ENCODE results near the gene LAMB2. TPM values are rescaled to one million over a fixed set of nuclear protein-coding genes. Genes with fewer than 3 reads are reported as not detected.

LAMB2 gene
- total and polyA plus RNA-seq, 2 of the 8 experiments (the other 6 are each of a cell fraction or from before 2014, with no cell fraction given), result 112 to 153 TPM

DNA sequence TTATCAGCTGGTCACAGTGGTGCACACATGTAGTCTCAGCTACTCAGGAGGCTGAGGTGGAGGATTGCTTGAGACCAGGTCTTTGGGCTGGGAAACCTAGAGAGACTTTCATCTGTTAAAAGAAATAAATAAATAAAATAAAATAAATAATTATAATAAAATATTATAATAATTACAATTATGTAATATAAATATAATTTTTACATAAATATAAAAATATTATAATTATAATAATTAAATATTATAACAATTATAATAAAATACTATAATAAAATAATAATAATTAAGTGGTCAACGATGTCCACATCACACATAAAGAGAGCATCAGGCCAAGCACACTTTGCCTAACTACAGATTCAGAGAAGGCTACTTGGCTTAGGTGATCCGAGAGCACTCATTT is 53.6 kb downstream of the LAMB2 start (continued):
- TF ChIP-seq, protein P1, sequence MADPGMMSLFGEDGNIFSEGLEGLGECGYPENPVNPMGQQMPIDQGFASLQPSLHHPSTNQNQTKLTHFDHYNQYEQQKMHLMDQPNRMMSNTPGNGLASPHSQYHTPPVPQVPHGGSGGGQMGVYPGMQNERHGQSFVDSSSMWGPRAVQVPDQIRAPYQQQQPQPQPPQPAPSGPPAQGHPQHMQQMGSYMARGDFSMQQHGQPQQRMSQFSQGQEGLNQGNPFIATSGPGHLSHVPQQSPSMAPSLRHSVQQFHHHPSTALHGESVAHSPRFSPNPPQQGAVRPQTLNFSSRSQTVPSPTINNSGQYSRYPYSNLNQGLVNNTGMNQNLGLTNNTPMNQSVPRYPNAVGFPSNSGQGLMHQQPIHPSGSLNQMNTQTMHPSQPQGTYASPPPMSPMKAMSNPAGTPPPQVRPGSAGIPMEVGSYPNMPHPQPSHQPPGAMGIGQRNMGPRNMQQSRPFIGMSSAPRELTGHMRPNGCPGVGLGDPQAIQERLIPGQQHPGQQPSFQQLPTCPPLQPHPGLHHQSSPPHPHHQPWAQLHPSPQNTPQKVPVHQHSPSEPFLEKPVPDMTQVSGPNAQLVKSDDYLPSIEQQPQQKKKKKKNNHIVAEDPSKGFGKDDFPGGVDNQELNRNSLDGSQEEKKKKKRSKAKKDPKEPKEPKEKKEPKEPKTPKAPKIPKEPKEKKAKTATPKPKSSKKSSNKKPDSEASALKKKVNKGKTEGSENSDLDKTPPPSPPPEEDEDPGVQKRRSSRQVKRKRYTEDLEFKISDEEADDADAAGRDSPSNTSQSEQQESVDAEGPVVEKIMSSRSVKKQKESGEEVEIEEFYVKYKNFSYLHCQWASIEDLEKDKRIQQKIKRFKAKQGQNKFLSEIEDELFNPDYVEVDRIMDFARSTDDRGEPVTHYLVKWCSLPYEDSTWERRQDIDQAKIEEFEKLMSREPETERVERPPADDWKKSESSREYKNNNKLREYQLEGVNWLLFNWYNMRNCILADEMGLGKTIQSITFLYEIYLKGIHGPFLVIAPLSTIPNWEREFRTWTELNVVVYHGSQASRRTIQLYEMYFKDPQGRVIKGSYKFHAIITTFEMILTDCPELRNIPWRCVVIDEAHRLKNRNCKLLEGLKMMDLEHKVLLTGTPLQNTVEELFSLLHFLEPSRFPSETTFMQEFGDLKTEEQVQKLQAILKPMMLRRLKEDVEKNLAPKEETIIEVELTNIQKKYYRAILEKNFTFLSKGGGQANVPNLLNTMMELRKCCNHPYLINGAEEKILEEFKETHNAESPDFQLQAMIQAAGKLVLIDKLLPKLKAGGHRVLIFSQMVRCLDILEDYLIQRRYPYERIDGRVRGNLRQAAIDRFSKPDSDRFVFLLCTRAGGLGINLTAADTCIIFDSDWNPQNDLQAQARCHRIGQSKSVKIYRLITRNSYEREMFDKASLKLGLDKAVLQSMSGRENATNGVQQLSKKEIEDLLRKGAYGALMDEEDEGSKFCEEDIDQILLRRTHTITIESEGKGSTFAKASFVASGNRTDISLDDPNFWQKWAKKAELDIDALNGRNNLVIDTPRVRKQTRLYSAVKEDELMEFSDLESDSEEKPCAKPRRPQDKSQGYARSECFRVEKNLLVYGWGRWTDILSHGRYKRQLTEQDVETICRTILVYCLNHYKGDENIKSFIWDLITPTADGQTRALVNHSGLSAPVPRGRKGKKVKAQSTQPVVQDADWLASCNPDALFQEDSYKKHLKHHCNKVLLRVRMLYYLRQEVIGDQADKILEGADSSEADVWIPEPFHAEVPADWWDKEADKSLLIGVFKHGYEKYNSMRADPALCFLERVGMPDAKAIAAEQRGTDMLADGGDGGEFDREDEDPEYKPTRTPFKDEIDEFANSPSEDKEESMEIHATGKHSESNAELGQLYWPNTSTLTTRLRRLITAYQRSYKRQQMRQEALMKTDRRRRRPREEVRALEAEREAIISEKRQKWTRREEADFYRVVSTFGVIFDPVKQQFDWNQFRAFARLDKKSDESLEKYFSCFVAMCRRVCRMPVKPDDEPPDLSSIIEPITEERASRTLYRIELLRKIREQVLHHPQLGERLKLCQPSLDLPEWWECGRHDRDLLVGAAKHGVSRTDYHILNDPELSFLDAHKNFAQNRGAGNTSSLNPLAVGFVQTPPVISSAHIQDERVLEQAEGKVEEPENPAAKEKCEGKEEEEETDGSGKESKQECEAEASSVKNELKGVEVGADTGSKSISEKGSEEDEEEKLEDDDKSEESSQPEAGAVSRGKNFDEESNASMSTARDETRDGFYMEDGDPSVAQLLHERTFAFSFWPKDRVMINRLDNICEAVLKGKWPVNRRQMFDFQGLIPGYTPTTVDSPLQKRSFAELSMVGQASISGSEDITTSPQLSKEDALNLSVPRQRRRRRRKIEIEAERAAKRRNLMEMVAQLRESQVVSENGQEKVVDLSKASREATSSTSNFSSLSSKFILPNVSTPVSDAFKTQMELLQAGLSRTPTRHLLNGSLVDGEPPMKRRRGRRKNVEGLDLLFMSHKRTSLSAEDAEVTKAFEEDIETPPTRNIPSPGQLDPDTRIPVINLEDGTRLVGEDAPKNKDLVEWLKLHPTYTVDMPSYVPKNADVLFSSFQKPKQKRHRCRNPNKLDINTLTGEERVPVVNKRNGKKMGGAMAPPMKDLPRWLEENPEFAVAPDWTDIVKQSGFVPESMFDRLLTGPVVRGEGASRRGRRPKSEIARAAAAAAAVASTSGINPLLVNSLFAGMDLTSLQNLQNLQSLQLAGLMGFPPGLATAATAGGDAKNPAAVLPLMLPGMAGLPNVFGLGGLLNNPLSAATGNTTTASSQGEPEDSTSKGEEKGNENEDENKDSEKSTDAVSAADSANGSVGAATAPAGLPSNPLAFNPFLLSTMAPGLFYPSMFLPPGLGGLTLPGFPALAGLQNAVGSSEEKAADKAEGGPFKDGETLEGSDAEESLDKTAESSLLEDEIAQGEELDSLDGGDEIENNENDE (IDR thresholded peaks at IDR 0.05; ENCODE audit: insufficient replicate concordance, low read length), result no peak
- no peak for TF ChIP-seq CEBPB (IDR thresholded peaks at IDR 0.05; ENCODE audit: low read depth, low read length)
- TF ChIP-seq SIX5 (IDR thresholded peaks at IDR 0.05; ENCODE audit: low read depth, low read length), result no peak
- TF ChIP-seq NRF1 (IDR thresholded peaks at IDR 0.05; ENCODE audit: low read depth, low read length), result no peak
- TF ChIP-seq NANOG (IDR thresholded peaks at IDR 0.05; ENCODE audit: insufficient read depth, low read depth, low read length, poor library complexity, severe bottlenecking), result no peak
- TF ChIP-seq, protein P2, sequence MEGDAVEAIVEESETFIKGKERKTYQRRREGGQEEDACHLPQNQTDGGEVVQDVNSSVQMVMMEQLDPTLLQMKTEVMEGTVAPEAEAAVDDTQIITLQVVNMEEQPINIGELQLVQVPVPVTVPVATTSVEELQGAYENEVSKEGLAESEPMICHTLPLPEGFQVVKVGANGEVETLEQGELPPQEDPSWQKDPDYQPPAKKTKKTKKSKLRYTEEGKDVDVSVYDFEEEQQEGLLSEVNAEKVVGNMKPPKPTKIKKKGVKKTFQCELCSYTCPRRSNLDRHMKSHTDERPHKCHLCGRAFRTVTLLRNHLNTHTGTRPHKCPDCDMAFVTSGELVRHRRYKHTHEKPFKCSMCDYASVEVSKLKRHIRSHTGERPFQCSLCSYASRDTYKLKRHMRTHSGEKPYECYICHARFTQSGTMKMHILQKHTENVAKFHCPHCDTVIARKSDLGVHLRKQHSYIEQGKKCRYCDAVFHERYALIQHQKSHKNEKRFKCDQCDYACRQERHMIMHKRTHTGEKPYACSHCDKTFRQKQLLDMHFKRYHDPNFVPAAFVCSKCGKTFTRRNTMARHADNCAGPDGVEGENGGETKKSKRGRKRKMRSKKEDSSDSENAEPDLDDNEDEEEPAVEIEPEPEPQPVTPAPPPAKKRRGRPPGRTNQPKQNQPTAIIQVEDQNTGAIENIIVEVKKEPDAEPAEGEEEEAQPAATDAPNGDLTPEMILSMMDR (IDR thresholded peaks at IDR 0.05; ENCODE audit: control extremely low read depth in 1 of 3, insufficient read depth in 1 of 3, low read depth in 1 of 3, low read length in 3 of 3), result no peak
- TF ChIP-seq, protein P3, sequence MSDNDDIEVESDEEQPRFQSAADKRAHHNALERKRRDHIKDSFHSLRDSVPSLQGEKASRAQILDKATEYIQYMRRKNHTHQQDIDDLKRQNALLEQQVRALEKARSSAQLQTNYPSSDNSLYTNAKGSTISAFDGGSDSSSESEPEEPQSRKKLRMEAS (IDR thresholded peaks at IDR 0.05), result no peak
- no peak for TF ChIP-seq TBP (IDR thresholded peaks at IDR 0.05; ENCODE audit: low read depth, low read length)
- no peak for TF ChIP-seq KDM5A (IDR thresholded peaks at IDR 0.05; ENCODE audit: low read length)
- no peak for TF ChIP-seq SIRT6 (IDR thresholded peaks at IDR 0.05; ENCODE audit: low read length)
